ENCODE results near the gene PIGL. TPM values are rescaled to one million over a fixed set of nuclear protein-coding genes. Genes with fewer than 3 reads are reported as not detected.
"Not testable (repeated sequence)": the region's sequence is repeated elsewhere in the genome, so short reads cannot be mapped to it uniquely, and the experiment has no call there.

PIGL gene
- total and polyA plus RNA-seq, 2 of the 4 experiments (the other 2 are of a cell fraction), result 17.9 to 29.5 TPM

DNA sequence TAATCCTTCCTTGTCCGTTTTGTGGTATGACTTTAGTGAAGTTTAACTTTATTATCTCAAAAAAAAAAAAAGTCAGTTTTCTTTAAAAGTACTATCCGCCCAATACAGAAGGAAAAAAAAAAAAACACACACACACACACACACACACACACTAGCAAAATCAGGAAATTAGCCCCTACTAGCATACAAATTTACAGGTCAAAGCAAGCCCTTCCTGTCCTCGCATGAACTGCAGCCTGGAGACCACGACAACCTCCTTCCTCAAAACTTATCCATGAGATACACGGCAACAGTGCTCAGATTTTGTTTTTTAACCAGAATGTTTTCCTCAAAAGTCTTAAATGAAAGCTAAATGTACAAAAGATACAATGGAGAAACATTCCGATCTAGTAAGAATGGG lies 17.9 kb upstream of the PIGL start:
- H3K79me1 ChIP-seq (ENCODE audit: low read depth in 1 of 2, low read length in 2 of 2), result peaks cover 8 to 39% of the 10 kb centered on the region in 2 experiments
- TF ChIP-seq, protein P1, sequence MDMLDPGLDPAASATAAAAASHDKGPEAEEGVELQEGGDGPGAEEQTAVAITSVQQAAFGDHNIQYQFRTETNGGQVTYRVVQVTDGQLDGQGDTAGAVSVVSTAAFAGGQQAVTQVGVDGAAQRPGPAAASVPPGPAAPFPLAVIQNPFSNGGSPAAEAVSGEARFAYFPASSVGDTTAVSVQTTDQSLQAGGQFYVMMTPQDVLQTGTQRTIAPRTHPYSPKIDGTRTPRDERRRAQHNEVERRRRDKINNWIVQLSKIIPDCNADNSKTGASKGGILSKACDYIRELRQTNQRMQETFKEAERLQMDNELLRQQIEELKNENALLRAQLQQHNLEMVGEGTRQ (IDR thresholded peaks at IDR 0.05; ENCODE audit: low read depth, low read length), result no peak
- TF ChIP-seq MAFK (IDR thresholded peaks at IDR 0.05; ENCODE audit: low read depth, low read length) (no peak), CHD1 (IDR thresholded peaks at IDR 0.05; ENCODE audit: low read depth, low read length) (no peak), POLR2A (IDR thresholded peaks at IDR 0.05; ENCODE audit: low read depth, low read length) (no peak), SMC3 (IDR thresholded peaks at IDR 0.05; ENCODE audit: low read depth, low read length) (no peak)
- TF ChIP-seq, protein P2, sequence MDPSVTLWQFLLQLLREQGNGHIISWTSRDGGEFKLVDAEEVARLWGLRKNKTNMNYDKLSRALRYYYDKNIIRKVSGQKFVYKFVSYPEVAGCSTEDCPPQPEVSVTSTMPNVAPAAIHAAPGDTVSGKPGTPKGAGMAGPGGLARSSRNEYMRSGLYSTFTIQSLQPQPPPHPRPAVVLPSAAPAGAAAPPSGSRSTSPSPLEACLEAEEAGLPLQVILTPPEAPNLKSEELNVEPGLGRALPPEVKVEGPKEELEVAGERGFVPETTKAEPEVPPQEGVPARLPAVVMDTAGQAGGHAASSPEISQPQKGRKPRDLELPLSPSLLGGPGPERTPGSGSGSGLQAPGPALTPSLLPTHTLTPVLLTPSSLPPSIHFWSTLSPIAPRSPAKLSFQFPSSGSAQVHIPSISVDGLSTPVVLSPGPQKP (IDR thresholded peaks at IDR 0.05; ENCODE audit: borderline replicate concordance, low read depth, low read length), result no peak
- H2BK15ac ChIP-seq (ENCODE audit: low read depth, low read length), result no peak overlapping the region
- no peak overlapping the region for H4K8ac ChIP-seq (ENCODE audit: low read depth in 2 of 2, low read length in 2 of 2)
- H3K4me1 ChIP-seq (ENCODE audit: control insufficient read depth, insufficient read depth, low read length), result peaks cover 3% of the 10 kb centered on the region
- in situ Hi-C loops (cut with MboI; ENCODE audit: low sequenced_read_pairs), result no loop called here
- H3K4me2 ChIP-seq (ENCODE audit: low read depth, low read length), result no peak overlapping the region
- no peak overlapping the region for H3K4ac ChIP-seq (ENCODE audit: low read depth, low read length)
- no CpG with 5 or more reads among the region's 6 CpGs for WGBS, 2 experiments (ENCODE audit: extremely low coverage in 2 of 2, insufficient read length in 1 of 2)
- BruUV-seq (replicated peaks), result no TSS peak
- ChIA-PET CTCF (no interaction called here), POLR2A (ENCODE audit: unreplicated experiment) (no interaction called here)
- no peak overlapping the region for H4K91ac ChIP-seq (ENCODE audit: insufficient read depth, low read depth, low read length)
- no peak overlapping the region for H3K9ac ChIP-seq (ENCODE audit: low read depth, low read length)
- DNase-seq (peak; percentile 4), ATAC-seq (ENCODE audit: low read depth) (no peak)
- H2BK20ac ChIP-seq (ENCODE audit: low read depth, low read length), result no peak overlapping the region
- no peak overlapping the region for H3K18ac ChIP-seq (ENCODE audit: low read depth, low read length)
- dilution Hi-C loops (cut with HindIII; ENCODE audit: low sequenced_read_pairs, unreplicated experiment), result no loop called here
- no peaks in the 10 kb centered on the region for H3K9me3 ChIP-seq (ENCODE audit: control insufficient read depth, insufficient read depth, low read length)
- peaks cover 7% of the 10 kb centered on the region for H3K36me3 ChIP-seq (ENCODE audit: control insufficient read depth, insufficient read depth, low read length)
- no peak overlapping the region for H4K5ac ChIP-seq (ENCODE audit: low read depth, low read length)
- H2AK9ac ChIP-seq (replicated peaks; ENCODE audit: low read depth, low read length, poor library complexity), result no peak overlapping the region
- 0 out of 2 replicates have a peak, but pooled peaks cover 2% of the 10 kb centered on the region for H3K9me1 ChIP-seq (ENCODE audit: insufficient read depth, low read length)
- no peak overlapping the region for H2BK5ac ChIP-seq (ENCODE audit: low read depth, low read length, poor library complexity, severe bottlenecking)
- H3K23ac ChIP-seq (ENCODE audit: low read depth, low read length), result peak overlapping the region; percentile 84; the same call in 1 of the 2 replicates
- peaks cover 51% of the 10 kb centered on the region for H4K20me1 ChIP-seq (ENCODE audit: insufficient read depth, low read length)
- no peak overlapping the region for H2BK120ac ChIP-seq (ENCODE audit: low read depth, low read length)
- H3K27ac ChIP-seq (ENCODE audit: insufficient read depth, low read length), result no peak overlapping the region
- H3K4me3 ChIP-seq (ENCODE audit: insufficient read depth, low read depth, low read length), result no peak overlapping the region
- H2AFZ ChIP-seq (replicated peaks; ENCODE audit: low read length, poor library complexity), result no peak overlapping the region
- no peak overlapping the region for H2AK5ac ChIP-seq (ENCODE audit: low read depth, low read length)
- no peaks in the 10 kb centered on the region for H3K27me3 ChIP-seq (ENCODE audit: control insufficient read depth, insufficient read depth, low read length)
- no peak overlapping the region for H3K56ac ChIP-seq (ENCODE audit: extremely low read depth, insufficient read depth, low read length)
- H3K14ac ChIP-seq (replicated peaks; ENCODE audit: low read depth, low read length), result peak overlapping the region; percentile 79; the same call in 1 of the 2 replicates
- intact Hi-C loops (cut with micrococcal nuclease), result no loop called here

DNA sequence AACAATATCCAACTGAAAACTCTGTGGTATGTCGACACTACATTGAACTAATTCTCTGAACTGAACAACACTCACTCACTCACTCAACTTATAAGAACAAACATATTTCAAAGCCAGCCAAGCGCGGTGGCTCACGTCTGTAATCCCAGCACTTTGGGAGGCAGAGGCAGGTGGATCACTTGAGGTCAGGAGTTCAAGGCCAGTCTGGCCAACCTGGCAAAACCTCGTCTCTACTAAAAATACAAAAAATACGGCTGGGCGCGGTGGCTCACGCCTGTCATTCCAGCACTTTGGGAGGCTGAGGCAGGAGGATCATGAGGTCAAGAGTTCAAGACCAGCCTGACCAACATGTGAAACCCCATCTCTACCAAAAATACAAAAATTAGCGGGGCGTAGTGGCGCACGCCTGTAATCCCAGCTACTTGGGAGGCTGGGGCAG lies 15.3 kb upstream of the PIGL start:
- H3K14ac ChIP-seq (replicated peaks; ENCODE audit: low read depth, low read length); H3K9me3 ChIP-seq (ENCODE audit: control insufficient read depth, insufficient read depth, low read length); H3K4ac ChIP-seq (ENCODE audit: low read depth, low read length); BruUV-seq (replicated peaks); H3K27ac ChIP-seq (ENCODE audit: insufficient read depth, low read length); H3K18ac ChIP-seq (ENCODE audit: low read depth, low read length); H2BK120ac ChIP-seq (ENCODE audit: low read depth, low read length); H2AFZ ChIP-seq (replicated peaks; ENCODE audit: low read length, poor library complexity); H2BK5ac ChIP-seq (ENCODE audit: low read depth, low read length, poor library complexity, severe bottlenecking); H3K36me3 ChIP-seq (ENCODE audit: control insufficient read depth, insufficient read depth, low read length); ATAC-seq (ENCODE audit: low read depth); dilution Hi-C loops (cut with HindIII; ENCODE audit: low sequenced_read_pairs, unreplicated experiment); H3K56ac ChIP-seq (ENCODE audit: extremely low read depth, insufficient read depth, low read length); H3K9me1 ChIP-seq (ENCODE audit: insufficient read depth, low read length); H2AK5ac ChIP-seq (ENCODE audit: low read depth, low read length); H3K4me1 ChIP-seq (ENCODE audit: control insufficient read depth, insufficient read depth, low read length); H3K23ac ChIP-seq (ENCODE audit: low read depth, low read length); POLR2A ChIA-PET (ENCODE audit: unreplicated experiment); H2BK15ac ChIP-seq (ENCODE audit: low read depth, low read length); H3K4me2 ChIP-seq (ENCODE audit: low read depth, low read length); H4K91ac ChIP-seq (ENCODE audit: insufficient read depth, low read depth, low read length); H4K8ac ChIP-seq (ENCODE audit: low read depth in 2 of 2, low read length in 2 of 2); DNase-seq; in situ Hi-C loops (cut with MboI; ENCODE audit: low sequenced_read_pairs); H4K5ac ChIP-seq (ENCODE audit: low read depth, low read length); CTCF ChIA-PET; H2BK20ac ChIP-seq (ENCODE audit: low read depth, low read length); intact Hi-C loops (cut with micrococcal nuclease); H2AK9ac ChIP-seq (replicated peaks; ENCODE audit: low read depth, low read length, poor library complexity); H3K9ac ChIP-seq (ENCODE audit: low read depth, low read length); H3K4me3 ChIP-seq (ENCODE audit: insufficient read depth, low read depth, low read length); H3K27me3 ChIP-seq (ENCODE audit: control insufficient read depth, insufficient read depth, low read length): not testable (repeated sequence)
- WGBS, 2 experiments (ENCODE audit: extremely low coverage in 2 of 2, insufficient read length in 1 of 2), result 67% methylated on average over 1 of the region's 13 CpGs; no CpG with 5 or more reads in 1 of the 2 experiments
- Histone ChIP-seq H3K79me1 (ENCODE audit: low read depth in 1 of 2, low read length in 2 of 2) (peaks cover 4 to 34% of the 10 kb centered on the region in 2 experiments), H4K20me1 (ENCODE audit: insufficient read depth, low read length) (peaks cover 61% of the 10 kb centered on the region)
